Tibial nerve (tissue), 4 donors: ENCODE results near the gene RASGRF1.
A peak's percentile ranks its signal among the peaks of the same experiment; 100 is the strongest.

Experiments
- CTCF ChIP-seq, 5 experiments: fragments of 200-600 bp in 3 of 5; fragments of 450-650 bp in 2 of 5; sonication (generic) in 3 of 5; IDR thresholded peaks; one replicate each; pipeline ENCODE4 v1.5.1; 2016 to 2019; ENCODE audit warnings: antibody characterized with exemption in 5 of 5, mild to moderate bottlenecking in 3 of 5, moderate library complexity in 2 of 5
- EP300 ChIP-seq, 2 donors: sonication (generic); formaldehyde crosslinking; IDR thresholded peaks; one replicate each; pipeline ENCODE4 v1.6.1; 2017; ENCODE audit warnings: antibody characterized with exemption in 2 of 2, mild to moderate bottlenecking in 1 of 2

- TF ChIP-seq CTCF (IDR thresholded peaks at IDR 0.05) = no peak
- TF ChIP-seq EP300 (IDR thresholded peaks at IDR 0.05) = peak in 1 of 2 donors; percentile 16
Measured at GRCh38 chr15:79115986-79116665, 25.5 kb upstream of the RASGRF1 start.
